Peyer's patch (tissue), 4 donors: ENCODE results near the gene CD4.

Source experiments
- CTCF ChIP-seq, 6 experiments: fragments of 450-650 bp in 4 of 6; fragments of 200-600 bp in 2 of 6; sonication (generic) in 1 of 6; IDR thresholded peaks; one replicate each; pipeline ENCODE4 v1.5.1; 2017 to 2019; ENCODE audit warnings: antibody characterized with exemption in 6 of 6, mild to moderate bottlenecking in 3 of 6, moderate library complexity in 1 of 6
- POLR2A ChIP-seq, 2 donors: fragments of 450-650 bp; IDR thresholded peaks; one replicate each; pipeline ENCODE4 v1.5.1; 2017; ENCODE audit warnings: antibody characterized with exemption in 2 of 2, mild to moderate bottlenecking in 2 of 2, moderate library complexity in 2 of 2

DNA sequence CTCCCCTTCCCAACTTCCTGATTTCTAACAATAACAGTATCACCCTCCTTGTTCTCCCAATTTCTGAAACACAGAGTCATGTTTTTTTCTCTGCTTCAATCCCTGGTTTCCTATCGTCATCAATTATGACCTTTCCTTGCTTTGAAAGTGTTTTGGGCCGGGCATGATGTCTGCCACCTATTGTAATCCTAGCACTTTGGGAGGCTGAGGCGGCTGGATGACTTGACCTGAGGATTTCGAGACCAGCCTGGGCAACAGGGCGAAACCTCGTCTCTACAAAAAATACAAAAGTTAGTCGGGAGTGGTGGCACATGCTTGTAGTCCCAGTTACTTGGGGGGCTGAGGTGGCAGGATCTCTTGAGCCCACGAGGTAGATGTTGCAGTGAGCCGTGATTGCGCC lies 19.7 kb downstream of the CD4 start:
- no peak for TF ChIP-seq CTCF (IDR thresholded peaks at IDR 0.05)
- no peak for TF ChIP-seq POLR2A (IDR thresholded peaks at IDR 0.05)
